ENCODE data around the gene MRPL4. TPM values are rescaled to one million over a fixed set of nuclear protein-coding genes. Genes with fewer than 3 reads are reported as not detected.

Gene MRPL4
- total RNA-seq, 1 experiment from 2014 or later: 112 TPM

- CTCF ChIA-PET: interaction anchor here (1.2 to 3.1 kb wide), 3 partner anchors 10 to 121 kb away, joined by 4 to 50 read pairs (median 4); no protein-coding TSS in a partner anchor
- H3K4me3 ChIP-seq (ENCODE audit: low read depth, low read length, poor library complexity, severe bottlenecking): peak overlapping the region; percentile 32
- TF ChIP-seq EZH2 (IDR thresholded peaks at IDR 0.05; ENCODE audit: borderline replicate concordance, low read depth, low read length, poor library complexity, severe bottlenecking) (no peak), CTCF (conservative IDR thresholded peaks at IDR 0.05; ENCODE audit: low read depth, low read length) (no peak)
- POLR2A ChIA-PET (ENCODE audit: low non-redundant PET): interaction anchor here (0.6 kb wide), 1 partner anchor 113 kb away, joined by 3 read pairs; no protein-coding TSS in a partner anchor
- H3K9me3 ChIP-seq (ENCODE audit: low read depth, low read length, poor library complexity, severe bottlenecking): no peaks in the 10 kb centered on the region
- H3K27ac ChIP-seq (ENCODE audit: low read depth, low read length, poor library complexity, severe bottlenecking): no peak overlapping the region
- H3K4me1 ChIP-seq (ENCODE audit: insufficient read depth, low read length, poor library complexity, severe bottlenecking): peaks cover 6% of the 10 kb centered on the region
- H3K27me3 ChIP-seq (replicated peaks; ENCODE audit: insufficient read depth, low read depth, low read length, poor library complexity): no peaks in the 10 kb centered on the region
- no TSS peak for BruUV-seq (replicated peaks)
- no peak for DNase-seq (ENCODE audit: low spot score)
- H3K36me3 ChIP-seq (ENCODE audit: insufficient read depth, low read length, poor library complexity, severe bottlenecking): no peaks in the 10 kb centered on the region
- intact Hi-C loops (cut with micrococcal nuclease; ENCODE audit: unreplicated experiment): no loop called here
These were observed 18.2 kb downstream of the MRPL4 start for GRCh38 chr19:10270180-10270615.

DNA sequence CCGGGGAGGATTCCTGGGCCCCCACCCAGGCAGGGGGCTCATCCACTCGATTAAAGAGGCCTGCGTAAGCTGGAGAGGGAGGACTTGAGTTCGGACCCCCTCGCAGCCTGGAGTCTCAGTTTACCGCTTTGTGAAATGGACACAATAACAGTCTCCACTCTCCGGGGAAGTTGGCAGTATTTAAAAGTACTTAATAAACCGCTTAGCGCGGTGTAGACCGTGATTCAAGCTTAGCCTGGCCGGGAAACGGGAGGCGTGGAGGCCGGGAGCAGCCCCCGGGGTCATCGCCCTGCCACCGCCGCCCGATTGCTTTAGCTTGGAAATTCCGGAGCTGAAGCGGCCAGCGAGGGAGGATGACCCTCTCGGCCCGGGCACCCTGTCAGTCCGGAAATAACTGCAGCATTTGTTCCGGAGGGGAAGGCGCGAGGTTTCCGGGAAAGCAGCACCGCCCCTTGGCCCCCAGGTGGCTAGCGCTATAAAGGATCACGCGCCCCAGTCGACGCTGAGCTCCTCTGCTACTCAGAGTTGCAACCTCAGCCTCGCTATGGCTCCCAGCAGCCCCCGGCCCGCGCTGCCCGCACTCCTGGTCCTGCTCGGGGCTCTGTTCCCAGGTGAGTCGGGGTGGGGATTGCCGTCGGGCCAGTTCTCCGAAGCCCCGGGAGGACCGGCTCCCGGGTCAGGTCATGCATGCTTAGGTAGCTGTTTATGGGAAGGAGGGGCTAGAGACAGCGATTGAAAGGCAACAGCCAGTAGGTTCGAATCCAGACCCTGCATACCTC lies 18.8 kb downstream of the MRPL4 start, which contains the start of gene ICAM1:
Gene ICAM1 (plus strand): TSS at position 505 of the 779 bp plus-strand sequence. CDS start 40 bp downstream, at position 545.
- intact Hi-C loops (cut with micrococcal nuclease; ENCODE audit: unreplicated experiment): no loop called here
- CTCF ChIA-PET: interaction anchor here (1.0 to 3.1 kb wide), 4 partner anchors 9 to 120 kb away, joined by 3 to 50 read pairs (median 4); no protein-coding TSS in a partner anchor
- no TSS peak for BruUV-seq (replicated peaks)

More for the DNA sequence above, 18.8 kb downstream of the MRPL4 start, which contains the start of gene ICAM1:
- Histone ChIP-seq H3K36me3 (ENCODE audit: insufficient read depth, low read length, poor library complexity, severe bottlenecking) (no peaks in the 10 kb centered on the region), H3K27me3 (replicated peaks; ENCODE audit: insufficient read depth, low read depth, low read length, poor library complexity) (no peaks in the 10 kb centered on the region), H3K27ac (ENCODE audit: low read depth, low read length, poor library complexity, severe bottlenecking) (no peak within 1 kb of the TSS), H3K4me1 (ENCODE audit: insufficient read depth, low read length, poor library complexity, severe bottlenecking) (peaks cover 6% of the 10 kb centered on the region), H3K9me3 (ENCODE audit: low read depth, low read length, poor library complexity, severe bottlenecking) (no peaks in the 10 kb centered on the region), H3K4me3 (ENCODE audit: low read depth, low read length, poor library complexity, severe bottlenecking) (peak within 1 kb of the TSS; percentile 32)
- no peak for DNase-seq (ENCODE audit: low spot score)
- TF ChIP-seq EZH2 (IDR thresholded peaks at IDR 0.05; ENCODE audit: borderline replicate concordance, low read depth, low read length, poor library complexity, severe bottlenecking) (no peak), CTCF (conservative IDR thresholded peaks at IDR 0.05; ENCODE audit: low read depth, low read length) (no peak)
- POLR2A ChIA-PET (ENCODE audit: low non-redundant PET): interaction anchor here (0.6 kb wide), 1 partner anchor 113 kb away, joined by 3 read pairs; no protein-coding TSS in a partner anchor

Data from A673 (cell line).